ENCODE data around the gene CASQ1. TPM values are rescaled to one million over a fixed set of nuclear protein-coding genes. Genes with fewer than 3 reads are reported as not detected.

CASQ1 gene
- total RNA-seq, 4 donors from 2014 or later: 0.44 to 0.75 TPM; not detected in 2

GRCh38 chr1:160204526-160205241, 14.3 kb downstream of the CASQ1 start:
- TF ChIP-seq, protein P1, sequence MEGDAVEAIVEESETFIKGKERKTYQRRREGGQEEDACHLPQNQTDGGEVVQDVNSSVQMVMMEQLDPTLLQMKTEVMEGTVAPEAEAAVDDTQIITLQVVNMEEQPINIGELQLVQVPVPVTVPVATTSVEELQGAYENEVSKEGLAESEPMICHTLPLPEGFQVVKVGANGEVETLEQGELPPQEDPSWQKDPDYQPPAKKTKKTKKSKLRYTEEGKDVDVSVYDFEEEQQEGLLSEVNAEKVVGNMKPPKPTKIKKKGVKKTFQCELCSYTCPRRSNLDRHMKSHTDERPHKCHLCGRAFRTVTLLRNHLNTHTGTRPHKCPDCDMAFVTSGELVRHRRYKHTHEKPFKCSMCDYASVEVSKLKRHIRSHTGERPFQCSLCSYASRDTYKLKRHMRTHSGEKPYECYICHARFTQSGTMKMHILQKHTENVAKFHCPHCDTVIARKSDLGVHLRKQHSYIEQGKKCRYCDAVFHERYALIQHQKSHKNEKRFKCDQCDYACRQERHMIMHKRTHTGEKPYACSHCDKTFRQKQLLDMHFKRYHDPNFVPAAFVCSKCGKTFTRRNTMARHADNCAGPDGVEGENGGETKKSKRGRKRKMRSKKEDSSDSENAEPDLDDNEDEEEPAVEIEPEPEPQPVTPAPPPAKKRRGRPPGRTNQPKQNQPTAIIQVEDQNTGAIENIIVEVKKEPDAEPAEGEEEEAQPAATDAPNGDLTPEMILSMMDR (IDR thresholded peaks at IDR 0.05; ENCODE audit: low read depth): no peak

DNA sequence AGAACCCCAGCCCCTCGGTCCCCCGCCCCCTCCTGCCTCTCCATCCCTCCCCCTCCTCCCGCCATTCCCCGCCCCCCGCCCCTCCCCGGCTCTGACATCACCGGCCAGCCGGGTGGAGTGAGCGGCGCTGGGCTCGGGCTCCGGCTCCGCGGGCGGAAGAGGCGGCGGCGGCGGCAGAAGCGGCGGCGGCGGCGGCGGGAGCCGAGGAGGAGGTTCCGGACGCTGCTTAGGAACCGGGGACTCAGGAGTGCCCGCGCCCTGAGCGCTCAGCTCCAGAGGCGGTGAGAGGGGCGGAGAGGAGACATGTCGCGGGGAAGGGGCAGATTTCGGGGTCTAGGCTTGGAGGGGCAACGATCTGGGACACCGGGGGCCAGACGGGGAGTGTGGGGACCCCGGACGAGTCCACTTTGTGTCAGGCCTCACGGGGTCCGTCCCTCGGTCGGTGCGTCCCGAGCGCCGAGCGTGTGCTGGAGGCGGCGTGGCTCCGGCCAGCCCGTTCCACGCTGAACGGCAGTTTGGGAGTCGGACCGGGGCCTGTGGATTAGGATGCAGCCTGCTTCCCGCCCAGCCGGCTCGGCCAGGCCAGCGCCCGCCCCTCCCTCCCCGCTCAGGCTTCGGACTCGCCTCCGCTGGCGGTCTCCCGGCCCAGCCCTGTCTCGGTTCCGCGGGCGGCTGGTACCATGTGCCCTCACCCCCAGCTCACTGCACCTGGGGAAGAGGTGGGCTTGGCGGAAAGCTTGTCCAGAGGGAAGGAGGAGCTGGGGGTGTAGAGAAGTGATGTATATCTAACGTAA, 15.1 kb downstream of the CASQ1 start, which contains the start of gene PEA15:
Gene PEA15 (plus strand): TSS at position 143 of the 794 bp plus-strand sequence. CDS start 6,161 bp downstream, outside the sequence.
- TF ChIP-seq, protein P1 (IDR thresholded peaks at IDR 0.05; ENCODE audit: low read depth): no peak

DNA sequence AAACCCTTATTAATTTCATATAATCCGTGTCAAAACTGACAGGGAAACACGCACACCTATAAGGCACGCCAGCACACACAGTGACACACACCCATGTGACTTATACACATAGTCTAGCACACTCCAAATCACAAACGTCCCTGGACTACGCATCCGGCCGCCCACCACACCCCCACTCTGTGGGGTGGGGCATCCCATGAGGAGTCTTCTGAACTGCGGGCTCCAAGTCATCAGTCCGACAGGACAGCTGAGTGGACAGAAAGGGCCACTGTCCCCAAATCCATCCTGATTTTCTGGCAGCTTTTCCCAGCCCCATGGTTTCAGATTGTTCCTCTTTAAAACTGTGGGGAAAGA, 15.6 kb downstream of the CASQ1 start:
- TF ChIP-seq, protein P1 (IDR thresholded peaks at IDR 0.05; ENCODE audit: low read depth): no peak

DNA sequence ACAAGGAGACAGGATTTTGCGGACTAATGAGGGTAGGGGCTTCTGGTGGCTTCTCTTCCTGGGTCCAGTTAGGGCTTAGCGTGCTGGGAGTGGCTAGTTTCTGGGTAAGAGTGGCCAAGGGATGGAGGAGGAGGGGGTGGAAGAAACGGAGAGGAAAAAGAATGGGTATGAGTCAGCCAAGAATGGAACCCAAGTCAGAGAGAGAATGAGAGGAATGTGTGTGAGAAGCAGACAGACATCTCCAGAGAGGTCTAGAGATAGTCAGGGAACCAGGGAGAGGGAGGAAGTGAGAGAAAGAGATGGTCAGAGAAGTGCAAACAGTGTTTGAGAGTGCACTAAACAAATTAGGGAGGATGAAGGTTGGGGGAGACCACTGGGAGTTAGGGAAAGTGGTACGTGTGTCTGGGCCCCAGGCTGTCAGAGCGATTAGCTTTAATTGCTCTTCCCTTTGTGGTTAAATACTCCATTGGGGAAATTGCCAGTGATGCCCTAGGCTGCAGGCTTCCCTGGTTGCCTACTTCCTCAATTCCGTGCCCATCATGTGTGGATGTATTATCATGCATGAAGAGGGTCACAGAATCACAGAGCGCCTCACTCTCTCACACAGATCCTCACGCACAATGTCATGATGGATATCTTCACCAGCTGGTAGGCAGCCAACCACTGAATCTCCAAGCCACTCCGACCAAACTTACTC, 16.2 kb downstream of the CASQ1 start:
- TF ChIP-seq, protein P1 (IDR thresholded peaks at IDR 0.05; ENCODE audit: low read depth): no peak

DNA sequence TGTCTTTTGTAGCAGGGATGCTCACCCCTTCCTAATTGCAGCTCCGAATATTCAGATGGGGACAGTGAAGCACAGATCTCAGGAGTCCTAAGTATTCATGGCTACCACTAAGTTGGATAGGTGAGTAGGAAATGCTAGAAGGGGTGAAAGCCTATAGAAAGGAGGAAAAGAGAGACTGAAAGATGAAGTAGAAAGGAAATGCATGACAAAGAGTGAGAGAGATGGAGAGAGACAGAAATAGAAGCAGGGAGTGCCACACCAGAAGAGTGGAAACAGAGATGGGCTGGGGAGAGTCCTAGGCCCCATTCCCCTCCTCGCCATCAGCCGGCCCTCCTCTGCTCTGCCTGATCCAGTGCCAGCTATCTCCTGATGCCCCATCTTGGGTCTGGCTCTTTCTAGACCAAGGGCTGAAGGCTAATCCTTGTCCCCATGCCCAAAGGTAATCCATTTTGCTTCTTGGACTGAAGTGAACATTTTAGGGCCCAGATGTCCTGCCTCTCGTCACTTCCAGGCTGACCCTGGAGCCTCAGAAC, 16.8 kb downstream of the CASQ1 start:
- TF ChIP-seq, protein P1 (IDR thresholded peaks at IDR 0.05; ENCODE audit: low read depth): no peak

- TF ChIP-seq, protein P1 (IDR thresholded peaks at IDR 0.05; ENCODE audit: low read depth): no peak
Observed at GRCh38 chr1:160207771-160208556, 17.6 kb downstream of the CASQ1 start.
